Esophagus (tissue), 2 donors: ENCODE measurements around the gene IFT20. TPM values are rescaled to one million over a fixed set of nuclear protein-coding genes. Genes with fewer than 3 reads are reported as not detected.

Experiments used
- H3K27ac ChIP-seq, 2 donors: one replicate each; pipeline ENCODE4 v1.5.1; 2013; ENCODE audit warnings: low read depth in 2 of 2, mild to moderate bottlenecking in 2 of 2, inconsistent platforms in 1 of 2, low read length in 1 of 2, moderate library complexity in 1 of 2
- H3K27me3 ChIP-seq, 2 donors: one replicate each; pipeline ENCODE4 v1.6.1; 2013; ENCODE audit warnings: low read length in 2 of 2, control low read depth in 1 of 2, mild to moderate bottlenecking in 1 of 2; ENCODE audit not compliant: insufficient read depth in 2 of 2, control insufficient read depth in 1 of 2
- H3K36me3 ChIP-seq, 2 donors: one replicate each; pipeline ENCODE4 v1.6.1; 2013; ENCODE audit warnings: low read length in 1 of 2; ENCODE audit not compliant: control insufficient read depth in 2 of 2, insufficient read depth in 2 of 2
- H3K4me1 ChIP-seq, 2 donors: one replicate each; pipeline ENCODE4 v1.6.1; 2013; ENCODE audit warnings: low read length in 1 of 2; ENCODE audit not compliant: control insufficient read depth in 2 of 2, insufficient read depth in 2 of 2
- H3K4me3 ChIP-seq, 2 donors: one replicate each; pipeline ENCODE4 v1.5.1; 2013; ENCODE audit warnings: low read length in 2 of 2, mild to moderate bottlenecking in 2 of 2, low read depth in 1 of 2, moderate library complexity in 1 of 2
- H3K9me3 ChIP-seq, 2 donors: one replicate each; pipeline ENCODE4 v1.6.1; 2013; ENCODE audit warnings: mild to moderate bottlenecking in 2 of 2, low read depth in 1 of 2, low read length in 1 of 2, moderate library complexity in 1 of 2; ENCODE audit not compliant: control insufficient read depth in 2 of 2, insufficient read depth in 1 of 2
- WGBS, 2 donors: extraction: QIAGEN DNeasy Blood & Tissue Kit; methylation state at CpG; one replicate each; pipeline ENCODE4 v1.1.7; 2013; 5-methylcytosine and 5-hydroxymethylcytosine counted together
- polyA plus RNA-seq, 2 donors: library from polyadenylated mRNA; stranded (reverse); fragments of 200-250 nt; gene quantifications; one replicate each; pipeline ENCODE4 v1.2.3, GENCODE V29; 2013
- donor health status: healthy with polysubstance abuse.
- donor health status: Bipolar disorder and iron deficiency.

The IFT20 gene
- polyA plus RNA-seq, 2 donors, result 23.3 to 35.7 TPM

DNA sequence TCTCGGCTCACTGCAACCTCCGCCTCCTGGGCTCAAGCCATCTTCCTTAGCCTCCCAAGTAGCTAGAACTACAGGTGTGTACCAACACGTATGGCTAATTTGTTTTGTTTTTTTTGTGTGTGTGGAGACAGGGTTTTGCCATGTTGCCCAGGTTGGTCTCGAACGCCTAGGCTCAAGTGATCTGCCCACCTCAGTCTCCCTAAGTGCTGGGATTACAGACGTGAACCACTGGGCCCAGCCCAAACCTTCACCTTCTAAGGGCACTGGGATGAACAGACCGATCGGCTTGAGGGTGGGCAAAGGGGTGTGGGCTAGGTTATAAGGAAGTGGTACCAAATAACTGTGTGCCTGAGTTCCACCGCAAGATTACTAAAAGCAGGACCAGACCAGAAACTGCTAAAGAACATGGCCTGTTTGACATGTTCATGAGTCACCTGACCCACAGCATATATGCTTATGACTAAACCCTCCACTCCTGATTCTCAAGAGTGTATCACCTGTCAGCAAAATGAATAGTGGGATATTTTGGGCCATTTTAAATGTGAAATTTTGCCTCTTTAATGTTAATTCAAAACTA lies 8.2 kb downstream of the IFT20 start:
- H3K4me3 ChIP-seq, result no peak overlapping the region
- WGBS, 2 donors, result 82 to 87% methylated on average over 9 of the region's 9 CpGs
- no peaks in the 10 kb centered on the region for H3K27me3 ChIP-seq
- no peaks in the 10 kb centered on the region for H3K9me3 ChIP-seq
- peaks cover 0 to 16% of the 10 kb centered on the region in 2 donors for H3K36me3 ChIP-seq
- H3K4me1 ChIP-seq, result no peaks in the 10 kb centered on the region
- H3K27ac ChIP-seq, result no peak overlapping the region

DNA sequence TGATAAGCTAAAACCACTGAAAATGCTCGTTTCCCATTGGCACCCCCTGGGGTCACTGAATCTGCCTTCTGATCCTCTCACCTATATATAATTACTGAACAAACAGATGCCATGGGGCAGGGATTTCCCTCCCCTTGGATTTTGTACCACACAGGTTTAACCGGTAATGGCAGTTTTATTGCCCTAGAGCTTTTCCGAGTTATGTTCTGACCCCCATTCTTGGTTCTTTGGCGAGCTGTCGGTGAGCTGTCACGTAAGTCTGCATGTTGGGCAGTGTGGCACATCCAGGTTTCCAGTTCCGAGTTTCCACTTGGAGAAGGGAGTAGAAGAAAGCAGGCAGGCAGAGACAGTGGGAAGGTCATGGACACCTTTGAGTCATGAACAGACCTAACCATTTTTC lies 9.2 kb downstream of the IFT20 start:
- Histone ChIP-seq H3K9me3 (no peaks in the 10 kb centered on the region), H3K4me3 (no peak overlapping the region), H3K27ac (peak overlapping the region in 1 of 2 donors; percentile 27), H3K27me3 (no peaks in the 10 kb centered on the region), H3K36me3 (peaks cover 0 to 11% of the 10 kb centered on the region in 2 donors), H3K4me1 (no peaks in the 10 kb centered on the region)
- WGBS, 2 donors, result 41 to 49% methylated on average over 7 of the region's 7 CpGs

GRCh38 chr17:28325211-28325610 lies 10.1 kb downstream of the IFT20 start:
- no peaks in the 10 kb centered on the region for H3K27me3 ChIP-seq
- H3K4me1 ChIP-seq, result no peaks in the 10 kb centered on the region
- WGBS, 2 donors, result 57 to 69% methylated on average over 5 of the region's 5 CpGs
- H3K9me3 ChIP-seq, result no peaks in the 10 kb centered on the region
- no peak overlapping the region for H3K27ac ChIP-seq
- H3K36me3 ChIP-seq, result peaks cover 0 to 10% of the 10 kb centered on the region in 2 donors
- no peak overlapping the region for H3K4me3 ChIP-seq

GRCh38 chr17:28324781-28325180 lies 10.5 kb downstream of the IFT20 start:
- Histone ChIP-seq H3K27ac (no peak overlapping the region), H3K4me3 (no peak overlapping the region), H3K9me3 (no peaks in the 10 kb centered on the region), H3K36me3 (peaks cover 0 to 10% of the 10 kb centered on the region in 2 donors), H3K27me3 (no peaks in the 10 kb centered on the region), H3K4me1 (no peaks in the 10 kb centered on the region)
- 82 to 86% methylated on average over 3 of the region's 3 CpGs for WGBS, 2 donors

GRCh38 chr17:28324267-28324745 lies 11.0 kb downstream of the IFT20 start:
- H3K9me3 ChIP-seq, result no peaks in the 10 kb centered on the region
- 63 to 80% methylated on average over 5 of the region's 5 CpGs for WGBS, 2 donors
- no peak overlapping the region for H3K27ac ChIP-seq
- H3K27me3 ChIP-seq, result no peaks in the 10 kb centered on the region
- no peak overlapping the region for H3K4me3 ChIP-seq
- H3K36me3 ChIP-seq, result peaks cover 0 to 8% of the 10 kb centered on the region in 2 donors
- no peaks in the 10 kb centered on the region for H3K4me1 ChIP-seq

- H3K4me1 ChIP-seq, result peaks cover 4 to 6% of the 10 kb centered on the region in 2 donors
- no peaks in the 10 kb centered on the region for H3K9me3 ChIP-seq
- H3K27ac ChIP-seq, result no peak overlapping the region
- WGBS, 2 donors, result 63 to 68% methylated on average over 8 of the region's 8 CpGs
- peak overlapping the region in 1 of 2 donors; percentile 57 for H3K4me3 ChIP-seq
- H3K27me3 ChIP-seq, result no peaks in the 10 kb centered on the region
- no peaks in the 10 kb centered on the region for H3K36me3 ChIP-seq
Observed at GRCh38 chr17:28320215-28321061, 14.8 kb downstream of the IFT20 start.

- WGBS, 2 donors, result 1 to 3% methylated on average over 7 of the region's 7 CpGs
- Histone ChIP-seq H3K9me3 (no peaks in the 10 kb centered on the region), H3K27ac (peak overlapping the region in 1 of 2 donors; percentile 66), H3K27me3 (no peaks in the 10 kb centered on the region), H3K4me1 (peaks cover 4 to 6% of the 10 kb centered on the region in 2 donors), H3K4me3 (peak overlapping the region; percentile 57 to 63), H3K36me3 (no peaks in the 10 kb centered on the region)
Observed at GRCh38 chr17:28319598-28319935, 15.7 kb downstream of the IFT20 start.

DNA sequence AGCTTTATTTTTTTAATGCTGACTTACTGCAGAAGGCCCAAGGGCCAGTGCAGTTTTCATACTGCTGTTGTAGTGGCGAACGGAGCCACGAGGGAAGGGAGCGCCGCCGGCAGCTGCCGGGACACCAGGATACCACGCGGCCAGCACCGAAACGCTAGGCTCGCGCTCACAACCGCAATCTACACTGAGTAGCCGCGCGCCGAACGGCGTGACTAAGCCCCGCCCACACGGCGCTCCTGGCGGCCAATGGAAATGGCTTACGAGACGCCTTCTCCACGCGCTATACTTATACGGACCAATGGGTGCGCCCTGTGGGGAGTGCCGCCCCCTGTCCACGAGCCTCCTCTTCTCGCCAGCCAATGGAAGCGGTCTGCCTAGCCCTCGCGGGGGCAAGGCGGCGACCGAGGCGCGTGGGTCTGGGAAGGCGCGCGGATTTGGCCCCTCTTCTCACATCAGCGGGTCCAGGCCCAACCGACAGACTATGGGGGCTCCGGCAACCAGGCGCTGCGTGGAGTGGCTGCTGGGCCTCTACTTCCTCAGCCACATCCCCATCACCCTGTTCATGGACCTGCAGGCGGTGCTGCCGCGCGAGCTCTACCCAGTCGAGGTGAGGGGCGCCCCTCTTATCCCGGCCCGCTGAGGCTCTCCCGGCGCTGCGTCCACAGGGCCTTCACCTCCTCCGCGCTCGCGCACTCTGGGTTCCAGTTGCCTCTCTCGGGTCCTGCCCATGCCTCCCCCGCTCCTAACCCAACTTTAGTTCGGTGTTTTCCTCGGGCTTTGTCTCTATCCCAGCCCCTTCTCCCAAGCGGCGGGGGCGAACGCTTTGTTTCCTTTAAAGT lies 16.3 kb downstream of the IFT20 start, which contains the start of gene TMEM97:
TMEM97 (plus strand) TSS at position 442 of the 839 bp plus-strand sequence; CDS start at position 482, 40 bp downstream.
- Histone ChIP-seq H3K36me3 (no peaks in the 10 kb centered on the region), H3K4me3 (peak within 1 kb of the TSS; percentile 57 to 63), H3K27ac (peak within 1 kb of the TSS in 1 of 2 donors; percentile 66), H3K27me3 (no peaks in the 10 kb centered on the region), H3K4me1 (peaks cover 4 to 6% of the 10 kb centered on the region in 2 donors), H3K9me3 (no peaks in the 10 kb centered on the region)
- 1% methylated on average over 68 to 72 of the region's 72 CpGs for WGBS, 2 donors
